Kidney (tissue), 14 donors: Measurements from ENCODE around the gene NXF3. TPM values are rescaled to one million over a fixed set of nuclear protein-coding genes. Genes with fewer than 3 reads are reported as not detected.
"Not testable (repeated sequence)": the region's sequence is repeated elsewhere in the genome, so short reads cannot be mapped to it uniquely, and the experiment has no call there.

Experiments used
- DNase-seq, 5 donors: peaks; one replicate each; pipeline ENCODE4 v3.0.0-alpha.2; 2013 to 2020
- FAIRE-seq: peaks from 2 replicates; lab custom pipeline; 2012; peaks lifted over from hg19 to GRCh38; lab: Jason Lieb, UNC
- H3K27ac ChIP-seq, 2 donors: one replicate each; pipeline ENCODE4 v1.7.0; 2013; ENCODE audit warnings: low read depth in 2 of 2, low read length in 2 of 2, inconsistent platforms in 1 of 2
- H3K27me3 ChIP-seq: one replicate; pipeline ENCODE4 v1.7.1; 2013; ENCODE audit warnings: low read length, inconsistent platforms; ENCODE audit not compliant: control insufficient read depth, insufficient read depth
- H3K36me3 ChIP-seq, 3 donors: one replicate each; pipeline versions ENCODE4 v1.7.0 to v1.7.1; 2013; ENCODE audit warnings: low read length in 3 of 3, control low read depth in 1 of 3, inconsistent platforms in 1 of 3; ENCODE audit not compliant: insufficient read depth in 3 of 3, control insufficient read depth in 2 of 3
- H3K4me1 ChIP-seq, 3 donors: one replicate each; pipeline versions ENCODE4 v1.7.0 to v1.7.1; 2013; ENCODE audit warnings: low read length in 3 of 3, inconsistent platforms in 1 of 3, low read depth in 1 of 3; ENCODE audit not compliant: control insufficient read depth in 2 of 3, insufficient read depth in 2 of 3
- H3K4me3 ChIP-seq, 3 donors: one replicate each; pipeline versions ENCODE4 v1.7.0 to v1.8.1; 2013; ENCODE audit warnings: low read length in 3 of 3, control low read depth in 1 of 3, inconsistent platforms in 1 of 3
- H3K9ac ChIP-seq, 3 donors: one replicate each; pipeline versions ENCODE4 v1.7.0 to v1.7.1; 2013; ENCODE audit warnings: low read length in 3 of 3, control low read depth in 1 of 3, inconsistent platforms in 1 of 3
- H3K9me3 ChIP-seq, 3 donors: one replicate each; pipeline versions ENCODE4 v1.7.0 to v1.7.1; 2013; ENCODE audit warnings: low read length in 3 of 3, control low read depth in 1 of 3, inconsistent platforms in 1 of 3; ENCODE audit not compliant: control insufficient read depth in 2 of 3, insufficient read depth in 1 of 3
- intact Hi-C: fragments of 100-400 bp; cut with DNase I; formaldehyde crosslinking; loops from one replicate; pipeline ENCODE4 v1.11.1; 2022
- polyA plus RNA-seq: library from polyadenylated mRNA; stranded (reverse); fragments of 350-450 nt; fragmentation: Illumina TruSeq; extraction: RNeasy Lipid Tissue Mini Kit (QIAGEN cat#74804); gene quantifications from one replicate; pipeline ENCODE4 v1.2.3, GENCODE V29; 2014; ENCODE audit warnings: low read depth, low replicate concordance; ENCODE audit not compliant: insufficient read depth
- total RNA-seq: library from RNA; stranded (reverse); fragmentation: NEBNext Ultra II Directional; extraction: Animal tissue kit (Norgen Biotek cat#: 25700); gene quantifications from one replicate; pipeline ENCODE4 v1.2.1, GENCODE V29; 2021
- TF ChIP-seq, protein P1 (sequence below): IDR thresholded peaks from 3 replicates; pipeline ENCODE4 v1.5.1; 2012; ENCODE audit warnings: mild to moderate bottlenecking, moderate library complexity, borderline replicate concordance; ENCODE audit not compliant: insufficient read depth; ENCODE audit errors: extremely low read depth
- donor health status: control.
- donor health status: control.
- donor health status: control.
- donor health status: control.
- donor health status: control.
- donor health status: DM: yes; HTN: yes; CAD: no.
- donor health status: Normal renal cell carcinoma (clear cell type).

The NXF3 gene
- total and polyA plus RNA-seq, 2 donors from 2014 or later = 1.8 to 2.7 TPM

GRCh38 chrX:103056902-103057301, 36.0 kb downstream of the NXF3 start:
- intact Hi-C loops = no loop called here
- no peak for FAIRE-seq

DNA sequence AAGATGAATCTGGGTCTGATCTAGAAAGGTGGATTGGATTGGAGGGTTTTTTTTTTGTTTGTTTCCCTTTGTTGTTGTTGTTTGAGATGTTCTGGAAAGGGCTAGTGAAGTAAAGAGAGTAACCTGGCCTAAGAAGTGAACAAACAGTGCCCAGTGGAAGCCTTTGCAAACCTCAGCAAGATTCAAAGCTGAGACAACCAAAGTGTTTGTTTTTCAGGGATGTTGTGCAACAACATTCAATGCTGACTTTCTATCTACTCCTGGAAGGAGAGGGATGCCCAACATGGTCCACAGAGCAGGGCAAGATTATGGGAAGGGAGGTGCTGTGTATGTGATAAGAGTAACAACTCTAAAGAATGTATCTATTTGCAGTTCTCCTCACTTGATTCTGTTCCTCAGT, 40.3 kb downstream of the NXF3 start:
- Histone ChIP-seq H3K4me1 (no peaks in the 10 kb centered on the region), H3K9me3 (no peaks in the 10 kb centered on the region), H3K27me3 (no peaks in the 10 kb centered on the region), H3K9ac (no peak overlapping the region), H3K27ac (no peak overlapping the region), H3K4me3 (no peak overlapping the region), H3K36me3 (no peaks in the 10 kb centered on the region)
- FAIRE-seq (no peak), DNase-seq (no peak)
- TF ChIP-seq, protein P1, sequence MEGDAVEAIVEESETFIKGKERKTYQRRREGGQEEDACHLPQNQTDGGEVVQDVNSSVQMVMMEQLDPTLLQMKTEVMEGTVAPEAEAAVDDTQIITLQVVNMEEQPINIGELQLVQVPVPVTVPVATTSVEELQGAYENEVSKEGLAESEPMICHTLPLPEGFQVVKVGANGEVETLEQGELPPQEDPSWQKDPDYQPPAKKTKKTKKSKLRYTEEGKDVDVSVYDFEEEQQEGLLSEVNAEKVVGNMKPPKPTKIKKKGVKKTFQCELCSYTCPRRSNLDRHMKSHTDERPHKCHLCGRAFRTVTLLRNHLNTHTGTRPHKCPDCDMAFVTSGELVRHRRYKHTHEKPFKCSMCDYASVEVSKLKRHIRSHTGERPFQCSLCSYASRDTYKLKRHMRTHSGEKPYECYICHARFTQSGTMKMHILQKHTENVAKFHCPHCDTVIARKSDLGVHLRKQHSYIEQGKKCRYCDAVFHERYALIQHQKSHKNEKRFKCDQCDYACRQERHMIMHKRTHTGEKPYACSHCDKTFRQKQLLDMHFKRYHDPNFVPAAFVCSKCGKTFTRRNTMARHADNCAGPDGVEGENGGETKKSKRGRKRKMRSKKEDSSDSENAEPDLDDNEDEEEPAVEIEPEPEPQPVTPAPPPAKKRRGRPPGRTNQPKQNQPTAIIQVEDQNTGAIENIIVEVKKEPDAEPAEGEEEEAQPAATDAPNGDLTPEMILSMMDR = no peak
- intact Hi-C loops = no loop called here

More at GRCh38 chrX:103056902-103057301, 36.0 kb downstream of the NXF3 start:
- TF ChIP-seq, protein P1 = no peak
- Histone ChIP-seq H3K27ac (no peak overlapping the region), H3K27me3 (no peaks in the 10 kb centered on the region), H3K9ac (no peak overlapping the region), H3K4me3 (no peak overlapping the region), H3K9me3 (no peaks in the 10 kb centered on the region), H3K36me3 (no peaks in the 10 kb centered on the region), H3K4me1 (no peaks in the 10 kb centered on the region)
- DNase-seq = no peak

DNA sequence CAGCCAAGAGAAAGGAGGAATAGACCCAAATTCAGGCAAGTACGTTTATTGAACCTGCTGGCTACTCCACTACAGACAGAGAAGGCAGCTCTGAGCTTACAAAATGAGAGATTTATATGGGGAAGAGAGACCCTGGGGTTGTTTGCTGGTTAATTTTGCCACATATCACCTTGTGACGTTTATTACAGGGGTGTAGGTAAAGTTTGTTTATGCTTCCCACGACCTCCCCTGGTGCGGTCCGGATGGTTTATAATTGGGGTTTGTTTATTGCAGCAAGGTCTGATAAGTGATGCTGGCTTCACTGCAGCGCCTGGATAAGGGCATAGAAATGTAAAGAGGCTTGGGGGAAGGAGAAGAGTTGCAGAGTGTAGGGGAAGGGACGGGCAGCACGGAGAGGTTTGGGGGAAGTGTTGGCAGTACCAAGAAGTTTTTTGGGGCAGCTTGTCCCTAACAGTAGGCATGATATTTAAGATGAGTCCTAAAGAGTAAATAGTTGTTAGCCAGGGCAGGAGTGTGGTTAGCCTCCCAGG, 41.6 kb downstream of the NXF3 start:
- Histone ChIP-seq H3K4me1 (no peaks in the 10 kb centered on the region), H3K36me3 (no peaks in the 10 kb centered on the region), H3K9me3 (no peaks in the 10 kb centered on the region), H3K27ac (no peak overlapping the region), H3K4me3 (no peak overlapping the region), H3K27me3 (no peaks in the 10 kb centered on the region), H3K9ac (no peak overlapping the region)
- FAIRE-seq (no peak), DNase-seq (no peak)
- TF ChIP-seq, protein P1 = no peak
- intact Hi-C loops = no loop called here

- DNase-seq, H3K27ac ChIP-seq, intact Hi-C loops, FAIRE-seq, H3K9ac ChIP-seq, H3K4me3 ChIP-seq, H3K4me1 ChIP-seq, H3K36me3 ChIP-seq, H3K27me3 ChIP-seq, H3K9me3 ChIP-seq: not testable (repeated sequence)
Observed at GRCh38 chrX:103033371-103033770, 59.6 kb downstream of the NXF3 start.

Other genes with a start within 250 kb of the NXF3 start
- gene RAB40AL, start 155.9 kb downstream of the NXF3 start, total RNA-seq = 1.1 TPM
- not detected for gene RAB40AL, start 155.9 kb downstream of the NXF3 start, polyA plus RNA-seq
- 5.4 TPM for gene BEX1, start 29.0 kb downstream of the NXF3 start, total RNA-seq
- 32.8 TPM for gene BEX1, start 29.0 kb downstream of the NXF3 start, polyA plus RNA-seq
- gene BEX4, start 122.0 kb upstream of the NXF3 start, total RNA-seq = 52.6 TPM
- 135 TPM for gene BEX4, start 122.0 kb upstream of the NXF3 start, polyA plus RNA-seq
- 49.7 TPM for gene TCEAL8, start 162.0 kb upstream of the NXF3 start, total RNA-seq
- gene TCEAL8, start 162.0 kb upstream of the NXF3 start, polyA plus RNA-seq = 88.5 TPM
- gene TCEAL5, start 183.6 kb upstream of the NXF3 start, total RNA-seq = 0.28 TPM
- 2.6 TPM for gene TCEAL5, start 183.6 kb upstream of the NXF3 start, polyA plus RNA-seq
- gene BEX2, start 217.8 kb upstream of the NXF3 start, total RNA-seq = 34.7 TPM
- 130 TPM for gene BEX2, start 217.8 kb upstream of the NXF3 start, polyA plus RNA-seq
- gene TCEAL7, start 237.1 kb upstream of the NXF3 start, total RNA-seq = 2.6 TPM
- 7.7 TPM for gene TCEAL7, start 237.1 kb upstream of the NXF3 start, polyA plus RNA-seq